Measurements from ENCODE around the gene MICAL3. TPM values are rescaled to one million over a fixed set of nuclear protein-coding genes. Genes with fewer than 3 reads are reported as not detected.

MICAL3 gene
- total and polyA plus RNA-seq, 9 of the 15 experiments (the other 6 are each of a cell fraction or from before 2014, with no cell fraction given) = 0.53 to 32.1 (median 12.3) TPM

DNA sequence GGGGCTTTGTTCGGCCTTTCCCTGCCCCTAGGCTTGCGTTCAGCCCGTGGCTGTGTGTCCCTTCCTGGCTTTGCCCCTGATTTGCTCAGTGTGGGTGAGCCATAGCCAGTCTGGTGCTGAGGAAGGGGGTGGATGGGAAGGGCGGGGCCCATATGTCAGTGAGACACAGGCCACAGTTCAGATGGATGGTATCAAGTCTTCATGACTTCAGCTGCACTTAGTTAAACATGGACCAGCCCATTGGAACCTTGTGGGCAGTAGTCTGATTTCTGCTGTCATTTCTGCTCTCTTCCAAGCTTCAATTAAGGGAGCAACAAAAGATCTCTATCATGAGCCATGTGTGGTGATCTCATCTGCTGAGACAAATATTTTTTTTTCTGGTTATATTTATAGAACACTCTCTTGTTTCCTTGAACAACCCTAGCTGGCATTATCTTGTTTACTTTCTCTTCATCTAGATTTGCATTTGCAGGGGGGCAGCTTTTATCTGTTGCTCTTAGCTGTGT lies 31.9 kb upstream of the MICAL3 start (continued):
- TF ChIP-seq, protein P1, sequence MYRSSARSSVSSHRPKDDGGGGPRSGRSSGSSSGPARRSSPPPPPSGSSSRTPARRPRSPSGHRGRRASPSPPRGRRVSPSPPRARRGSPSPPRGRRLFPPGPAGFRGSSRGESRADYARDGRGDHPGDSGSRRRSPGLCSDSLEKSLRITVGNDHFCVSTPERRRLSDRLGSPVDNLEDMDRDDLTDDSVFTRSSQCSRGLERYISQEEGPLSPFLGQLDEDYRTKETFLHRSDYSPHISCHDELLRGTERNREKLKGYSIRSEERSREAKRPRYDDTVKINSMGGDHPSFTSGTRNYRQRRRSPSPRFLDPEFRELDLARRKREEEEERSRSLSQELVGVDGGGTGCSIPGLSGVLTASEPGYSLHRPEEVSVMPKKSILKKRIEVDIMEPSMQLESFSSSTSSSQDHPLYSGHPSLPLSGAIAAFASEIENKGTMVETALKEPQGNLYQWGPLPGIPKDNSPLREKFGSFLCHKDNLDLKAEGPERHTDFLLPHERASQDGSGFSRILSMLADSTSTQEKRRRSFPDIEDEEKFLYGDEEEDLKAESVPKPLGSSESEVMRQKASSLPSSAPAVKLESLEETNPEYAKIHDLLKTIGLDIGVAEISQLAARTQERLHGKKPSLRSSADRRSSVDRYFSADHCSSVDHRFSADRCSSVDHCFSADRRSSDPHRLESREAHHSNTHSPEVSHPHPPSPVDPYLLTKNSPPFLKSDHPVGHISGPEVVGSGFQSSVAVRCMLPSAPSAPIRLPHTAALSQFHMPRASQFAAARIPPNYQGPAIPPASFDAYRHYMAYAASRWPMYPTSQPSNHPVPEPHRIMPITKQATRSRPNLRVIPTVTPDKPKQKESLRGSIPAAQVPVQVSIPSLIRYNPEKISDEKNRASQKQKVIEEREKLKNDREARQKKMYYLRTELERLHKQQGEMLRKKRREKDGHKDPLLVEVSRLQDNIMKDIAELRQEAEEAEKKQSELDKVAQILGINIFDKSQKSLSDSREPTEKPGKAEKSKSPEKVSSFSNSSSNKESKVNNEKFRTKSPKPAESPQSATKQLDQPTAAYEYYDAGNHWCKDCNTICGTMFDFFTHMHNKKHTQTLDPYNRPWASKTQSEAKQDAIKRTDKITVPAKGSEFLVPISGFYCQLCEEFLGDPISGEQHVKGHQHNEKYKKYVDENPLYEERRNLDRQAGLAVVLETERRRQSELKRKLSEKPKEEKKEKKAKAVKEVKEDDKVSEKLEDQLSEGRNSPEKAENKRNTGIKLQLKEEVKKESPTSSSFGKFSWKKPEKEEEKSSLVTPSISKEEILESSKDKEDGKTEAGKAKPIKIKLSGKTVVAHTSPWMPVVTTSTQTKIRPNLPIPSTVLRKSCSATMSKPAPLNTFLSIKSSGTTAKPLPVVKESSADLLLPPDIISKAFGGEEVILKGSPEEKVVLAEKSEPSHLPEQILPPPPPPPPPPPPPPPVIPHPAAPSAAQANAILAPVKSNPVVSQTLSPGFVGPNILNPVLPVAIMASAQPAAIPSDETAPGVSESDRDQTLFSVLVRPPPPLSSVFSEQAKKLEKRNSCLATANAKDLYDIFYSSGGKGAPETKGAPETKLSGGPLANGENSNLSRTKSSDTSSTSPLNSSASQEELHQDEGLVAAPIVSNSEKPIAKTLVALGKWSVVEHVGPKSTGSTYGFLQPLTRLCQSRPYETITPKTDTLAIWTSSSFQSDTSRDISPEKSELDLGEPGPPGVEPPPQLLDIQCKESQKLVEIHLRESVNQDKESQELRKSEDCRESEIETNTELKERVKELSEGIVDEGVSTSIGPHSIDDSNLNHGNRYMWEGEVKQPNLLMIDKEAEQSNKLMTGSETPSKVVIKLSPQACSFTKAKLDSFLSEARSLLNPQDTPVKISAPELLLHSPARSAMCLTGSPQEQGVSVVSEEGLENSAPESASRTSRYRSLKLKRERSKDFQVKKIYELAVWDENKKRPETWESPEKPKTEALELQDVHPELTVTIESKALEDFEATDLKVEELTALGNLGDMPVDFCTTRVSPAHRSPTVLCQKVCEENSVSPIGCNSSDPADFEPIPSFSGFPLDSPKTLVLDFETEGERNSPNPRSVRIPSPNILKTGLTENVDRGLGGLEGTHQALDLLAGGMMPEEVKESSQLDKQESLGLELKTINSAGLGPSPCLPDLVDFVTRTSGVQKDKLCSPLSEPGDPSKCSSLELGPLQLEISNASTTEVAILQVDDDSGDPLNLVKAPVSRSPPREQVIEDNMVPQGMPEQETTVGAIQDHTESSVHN (IDR thresholded peaks at IDR 0.05; ENCODE audit: borderline replicate concordance in 1 of 2, low read depth in 1 of 2) = no peak
- TF ChIP-seq, protein P2, sequence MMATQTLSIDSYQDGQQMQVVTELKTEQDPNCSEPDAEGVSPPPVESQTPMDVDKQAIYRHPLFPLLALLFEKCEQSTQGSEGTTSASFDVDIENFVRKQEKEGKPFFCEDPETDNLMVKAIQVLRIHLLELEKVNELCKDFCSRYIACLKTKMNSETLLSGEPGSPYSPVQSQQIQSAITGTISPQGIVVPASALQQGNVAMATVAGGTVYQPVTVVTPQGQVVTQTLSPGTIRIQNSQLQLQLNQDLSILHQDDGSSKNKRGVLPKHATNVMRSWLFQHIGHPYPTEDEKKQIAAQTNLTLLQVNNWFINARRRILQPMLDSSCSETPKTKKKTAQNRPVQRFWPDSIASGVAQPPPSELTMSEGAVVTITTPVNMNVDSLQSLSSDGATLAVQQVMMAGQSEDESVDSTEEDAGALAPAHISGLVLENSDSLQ (IDR thresholded peaks at IDR 0.05) = peak; percentile 37
- TF ChIP-seq, protein P3, sequence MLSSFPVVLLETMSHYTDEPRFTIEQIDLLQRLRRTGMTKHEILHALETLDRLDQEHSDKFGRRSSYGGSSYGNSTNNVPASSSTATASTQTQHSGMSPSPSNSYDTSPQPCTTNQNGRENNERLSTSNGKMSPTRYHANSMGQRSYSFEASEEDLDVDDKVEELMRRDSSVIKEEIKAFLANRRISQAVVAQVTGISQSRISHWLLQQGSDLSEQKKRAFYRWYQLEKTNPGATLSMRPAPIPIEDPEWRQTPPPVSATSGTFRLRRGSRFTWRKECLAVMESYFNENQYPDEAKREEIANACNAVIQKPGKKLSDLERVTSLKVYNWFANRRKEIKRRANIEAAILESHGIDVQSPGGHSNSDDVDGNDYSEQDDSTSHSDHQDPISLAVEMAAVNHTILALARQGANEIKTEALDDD (IDR thresholded peaks at IDR 0.05) = peak; percentile 39
- TF ChIP-seq, protein P4, sequence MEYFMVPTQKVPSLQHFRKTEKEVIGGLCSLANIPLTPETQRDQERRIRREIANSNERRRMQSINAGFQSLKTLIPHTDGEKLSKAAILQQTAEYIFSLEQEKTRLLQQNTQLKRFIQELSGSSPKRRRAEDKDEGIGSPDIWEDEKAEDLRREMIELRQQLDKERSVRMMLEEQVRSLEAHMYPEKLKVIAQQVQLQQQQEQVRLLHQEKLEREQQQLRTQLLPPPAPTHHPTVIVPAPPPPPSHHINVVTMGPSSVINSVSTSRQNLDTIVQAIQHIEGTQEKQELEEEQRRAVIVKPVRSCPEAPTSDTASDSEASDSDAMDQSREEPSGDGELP (CRISPR knock-in tag; IDR thresholded peaks at IDR 0.05; ENCODE audit: borderline replicate concordance) = 0 out of 2 replicates have a peak, but pooled peaks have one; percentile 13
- TF ChIP-seq CBFA2T3 (IDR thresholded peaks at IDR 0.05) = no peak
- peak in 1 of 2 experiments; percentile 21; a peak in 1 of 4 replicates for TF ChIP-seq NRF1 (conservative IDR thresholded peaks at IDR 0.05 in 1 of 2, IDR thresholded peaks at IDR 0.05 in 1 of 2)
- TF ChIP-seq, protein P5, sequence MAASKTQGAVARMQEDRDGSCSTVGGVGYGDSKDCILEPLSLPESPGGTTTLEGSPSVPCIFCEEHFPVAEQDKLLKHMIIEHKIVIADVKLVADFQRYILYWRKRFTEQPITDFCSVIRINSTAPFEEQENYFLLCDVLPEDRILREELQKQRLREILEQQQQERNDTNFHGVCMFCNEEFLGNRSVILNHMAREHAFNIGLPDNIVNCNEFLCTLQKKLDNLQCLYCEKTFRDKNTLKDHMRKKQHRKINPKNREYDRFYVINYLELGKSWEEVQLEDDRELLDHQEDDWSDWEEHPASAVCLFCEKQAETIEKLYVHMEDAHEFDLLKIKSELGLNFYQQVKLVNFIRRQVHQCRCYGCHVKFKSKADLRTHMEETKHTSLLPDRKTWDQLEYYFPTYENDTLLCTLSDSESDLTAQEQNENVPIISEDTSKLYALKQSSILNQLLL (CRISPR knock-in tag; IDR thresholded peaks at IDR 0.05; ENCODE audit: borderline replicate concordance) = no peak
- TF ChIP-seq MEF2D (tag; conservative IDR thresholded peaks at IDR 0.05; ENCODE audit: low read depth) = peak; percentile 75
- TF ChIP-seq, protein P6, sequence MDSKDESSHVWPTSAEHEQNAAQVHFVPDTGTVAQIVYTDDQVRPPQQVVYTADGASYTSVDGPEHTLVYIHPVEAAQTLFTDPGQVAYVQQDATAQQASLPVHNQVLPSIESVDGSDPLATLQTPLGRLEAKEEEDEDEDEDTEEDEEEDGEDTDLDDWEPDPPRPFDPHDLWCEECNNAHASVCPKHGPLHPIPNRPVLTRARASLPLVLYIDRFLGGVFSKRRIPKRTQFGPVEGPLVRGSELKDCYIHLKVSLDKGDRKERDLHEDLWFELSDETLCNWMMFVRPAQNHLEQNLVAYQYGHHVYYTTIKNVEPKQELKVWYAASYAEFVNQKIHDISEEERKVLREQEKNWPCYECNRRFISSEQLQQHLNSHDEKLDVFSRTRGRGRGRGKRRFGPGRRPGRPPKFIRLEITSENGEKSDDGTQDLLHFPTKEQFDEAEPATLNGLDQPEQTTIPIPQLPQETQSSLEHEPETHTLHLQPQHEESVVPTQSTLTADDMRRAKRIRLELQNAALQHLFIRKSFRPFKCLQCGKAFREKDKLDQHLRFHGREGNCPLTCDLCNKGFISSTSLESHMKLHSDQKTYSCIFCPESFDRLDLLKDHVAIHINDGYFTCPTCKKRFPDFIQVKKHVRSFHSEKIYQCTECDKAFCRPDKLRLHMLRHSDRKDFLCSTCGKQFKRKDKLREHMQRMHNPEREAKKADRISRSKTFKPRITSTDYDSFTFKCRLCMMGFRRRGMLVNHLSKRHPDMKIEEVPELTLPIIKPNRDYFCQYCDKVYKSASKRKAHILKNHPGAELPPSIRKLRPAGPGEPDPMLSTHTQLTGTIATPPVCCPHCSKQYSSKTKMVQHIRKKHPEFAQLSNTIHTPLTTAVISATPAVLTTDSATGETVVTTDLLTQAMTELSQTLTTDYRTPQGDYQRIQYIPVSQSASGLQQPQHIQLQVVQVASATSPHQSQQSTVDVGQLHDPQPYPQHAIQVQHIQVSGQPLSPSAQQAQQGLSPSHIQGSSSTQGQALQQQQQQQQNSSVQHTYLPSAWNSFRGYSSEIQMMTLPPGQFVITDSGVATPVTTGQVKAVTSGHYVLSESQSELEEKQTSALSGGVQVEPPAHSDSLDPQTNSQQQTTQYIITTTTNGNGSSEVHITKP (IDR thresholded peaks at IDR 0.05; ENCODE audit: partially characterized antibody) = peak; percentile 84
- peak; percentile 28; the same call in 1 of the 2 replicates for TF ChIP-seq ATF7 (IDR thresholded peaks at IDR 0.05)

All from K562 (cell line).